ENCODE results near the gene PRR13.

- TF ChIP-seq EP300 (IDR thresholded peaks at IDR 0.05; ENCODE audit: borderline replicate concordance in 1 of 2, low read depth in 2 of 2, low read length in 2 of 2) (no peak), HDAC2 (IDR thresholded peaks at IDR 0.05; ENCODE audit: borderline replicate concordance in 1 of 2, low read depth in 2 of 2, low read length in 2 of 2) (no peak), SP2 (IDR thresholded peaks at IDR 0.05; ENCODE audit: low read length) (no peak), USF2 (IDR thresholded peaks at IDR 0.05; ENCODE audit: low read length) (no peak), CTCF (IDR thresholded peaks at IDR 0.05; ENCODE audit: control extremely low read depth in 1 of 3, insufficient read depth in 1 of 3, low read depth in 1 of 3, low read length in 3 of 3) (no peak), POLR2A (IDR thresholded peaks at IDR 0.05; ENCODE audit: control extremely low read depth in 1 of 2, low read depth in 2 of 2, low read length in 2 of 2) (peak; percentile 46 to 82), EZH2 (IDR thresholded peaks at IDR 0.05; ENCODE audit: low read depth, low read length, severe bottlenecking) (no peak), BCL11A (IDR thresholded peaks at IDR 0.05; ENCODE audit: low read depth in 2 of 2, low read length in 2 of 2) (no peak), TAF7 (optimal IDR thresholded peaks at IDR 0.05; ENCODE audit: borderline replicate concordance, low read depth, low read length) (no peak), RXRA (IDR thresholded peaks at IDR 0.05; ENCODE audit: insufficient read depth, low read depth, low read length) (no peak), ATF3 (IDR thresholded peaks at IDR 0.05; ENCODE audit: insufficient read depth, low read depth, low read length) (no peak), SP1 (IDR thresholded peaks at IDR 0.05; ENCODE audit: low read depth, low read length) (no peak)
Measured at GRCh38 chr12:53483225-53483978, 41.9 kb downstream of the PRR13 start.
